Measurements from ENCODE around the gene CCT2. TPM values are rescaled to one million over a fixed set of nuclear protein-coding genes. Genes with fewer than 3 reads are reported as not detected.

Gene CCT2
- total and polyA plus RNA-seq, 9 of the 15 experiments (the other 6 are each of a cell fraction or from before 2014, with no cell fraction given), result 341 to 738 (median 490) TPM

GRCh38 chr12:69585189-69586062 is at the start of gene CCT2 (continued):
- no peak for TF ChIP-seq CBX2 (IDR thresholded peaks at IDR 0.05; ENCODE audit: insufficient read depth, low read length, poor library complexity, severe bottlenecking)
- TF ChIP-seq KLF6 (CRISPR knock-in tag; IDR thresholded peaks at IDR 0.05; ENCODE audit: borderline replicate concordance), result no peak
- peak; percentile 72 for TF ChIP-seq PKNOX1 (IDR thresholded peaks at IDR 0.05)
- TF ChIP-seq RUNX1 (IDR thresholded peaks at IDR 0.05; ENCODE audit: low read depth), result 0 out of 2 replicates have a peak, but pooled peaks have one; percentile 57
- TF ChIP-seq E2F6 (IDR thresholded peaks at IDR 0.05; ENCODE audit: borderline replicate concordance in 1 of 2, extremely low read depth in 1 of 2, insufficient read depth in 1 of 2, insufficient read length in 1 of 2, low read depth in 1 of 2, low read length in 1 of 2, poor library complexity in 1 of 2, severe bottlenecking in 1 of 2), result peak in 1 of 2 experiments; percentile 54
- no peak for TF ChIP-seq ZNF592 (IDR thresholded peaks at IDR 0.05)
- TF ChIP-seq POLR2G (IDR thresholded peaks at IDR 0.05; ENCODE audit: low read depth, low read length), result peak; percentile 97
- TF ChIP-seq CBFA2T2 (conservative IDR thresholded peaks at IDR 0.05), result no peak
- no peak for TF ChIP-seq HDAC6 (IDR thresholded peaks at IDR 0.05; ENCODE audit: low read depth, low read length)
- TF ChIP-seq ZBTB12 (CRISPR knock-in tag; IDR thresholded peaks at IDR 0.05), result peak; percentile 82
- TF ChIP-seq U2AF2 (optimal IDR thresholded peaks at IDR 0.05; ENCODE audit: low read depth, low read length), result no peak
- TF ChIP-seq STAT6 (CRISPR knock-in tag; IDR thresholded peaks at IDR 0.05), result peak; percentile 93; the same call in 1 of the 2 replicates
